ENCODE data around the gene NBEAL1.
"Not testable (repeated sequence)": the region's sequence is repeated elsewhere in the genome, so short reads cannot be mapped to it uniquely, and the experiment has no call there.

NBEAL1 gene

GRCh38 chr2:203039211-203039610, 24.5 kb downstream of the NBEAL1 start:
- DNase-seq (ENCODE audit: low spot score), result not testable (repeated sequence)

GRCh38 chr2:203040966-203041521, 26.4 kb downstream of the NBEAL1 start:
- DNase-seq (ENCODE audit: low spot score), result no peak

- DNase-seq (ENCODE audit: low spot score), result no peak
Observed at GRCh38 chr2:203042178-203042577, 27.5 kb downstream of the NBEAL1 start.

- DNase-seq (ENCODE audit: low spot score), result no peak
Observed at GRCh38 chr2:203043226-203043625, 28.6 kb downstream of the NBEAL1 start.

GRCh38 chr2:203045867-203046266, 31.2 kb downstream of the NBEAL1 start:
- no peak for DNase-seq (ENCODE audit: low spot score)

- DNase-seq (ENCODE audit: low spot score), result no peak
Observed at GRCh38 chr2:203052539-203052938, 37.9 kb downstream of the NBEAL1 start.

GRCh38 chr2:203059567-203060240, 45.0 kb downstream of the NBEAL1 start:
- DNase-seq (ENCODE audit: low spot score), result no peak

- DNase-seq (ENCODE audit: low spot score), result peak; percentile 36
Observed at GRCh38 chr2:203061346-203061745, 46.7 kb downstream of the NBEAL1 start.

- no peak for DNase-seq (ENCODE audit: low spot score)
Observed at GRCh38 chr2:203062126-203062525, 47.5 kb downstream of the NBEAL1 start.

- DNase-seq (ENCODE audit: low spot score), result not testable (repeated sequence)
Observed at GRCh38 chr2:203066519-203067091, 51.9 kb downstream of the NBEAL1 start.

GRCh38 chr2:203070701-203071100, 56.0 kb downstream of the NBEAL1 start:
- no peak for DNase-seq (ENCODE audit: low spot score)

- DNase-seq (ENCODE audit: low spot score), result no peak
Observed at GRCh38 chr2:203071148-203071547, 56.5 kb downstream of the NBEAL1 start.

GRCh38 chr2:203072371-203072770, 57.7 kb downstream of the NBEAL1 start:
- no peak for DNase-seq (ENCODE audit: low spot score)

- DNase-seq (ENCODE audit: low spot score), result peak; percentile 12
Observed at GRCh38 chr2:203077451-203077850, 62.8 kb downstream of the NBEAL1 start.

- DNase-seq (ENCODE audit: low spot score), result no peak
Observed at GRCh38 chr2:203080447-203081045, 65.9 kb downstream of the NBEAL1 start.

- DNase-seq (ENCODE audit: low spot score), result no peak
Observed at GRCh38 chr2:203083328-203083727, 68.7 kb downstream of the NBEAL1 start.

- not testable (repeated sequence) for DNase-seq (ENCODE audit: low spot score)
Observed at GRCh38 chr2:203086381-203086780, 71.7 kb downstream of the NBEAL1 start.

- not testable (repeated sequence) for DNase-seq (ENCODE audit: low spot score)
Observed at GRCh38 chr2:203090721-203091120, 76.0 kb downstream of the NBEAL1 start.

- DNase-seq (ENCODE audit: low spot score), result no peak
Observed at GRCh38 chr2:203097735-203098134, 83.1 kb downstream of the NBEAL1 start.

- DNase-seq (ENCODE audit: low spot score), result not testable (repeated sequence)
Observed at GRCh38 chr2:203102357-203102756, 87.7 kb downstream of the NBEAL1 start.

- no peak for DNase-seq (ENCODE audit: low spot score)
Observed at GRCh38 chr2:203104273-203104672, 89.6 kb downstream of the NBEAL1 start.

- no peak for DNase-seq (ENCODE audit: low spot score)
Observed at GRCh38 chr2:203105996-203106395, 91.3 kb downstream of the NBEAL1 start.

GRCh38 chr2:203110496-203110895, 95.8 kb downstream of the NBEAL1 start:
- not testable (repeated sequence) for DNase-seq (ENCODE audit: low spot score)

Measured in COLO829 (cell line).